H1 (cell line): ENCODE measurements around the gene CYB5B. TPM values are rescaled to one million over a fixed set of nuclear protein-coding genes. Genes with fewer than 3 reads are reported as not detected.

ENCODE experiments used
- CTCF ChIA-PET: fragments of 300-600 bp; sonication (Branson Sonifier 250); formaldehyde crosslinking; loops from one replicate; lab custom pipeline; 2021; ENCODE audit not compliant: partially characterized antibody; lab: Charles Lee
- POLR2A ChIA-PET: fragments of 300-600 bp; sonication (Branson Sonifier 250); formaldehyde crosslinking; loops from one replicate; lab custom pipeline; 2021; ENCODE audit warnings: inconsistent platforms; ENCODE audit not compliant: partially characterized antibody; lab: Charles Lee
- DNase-seq, 2 experiments: peaks; one replicate each; pipeline versions ENCODE4 v3.0.0 to v3.0.0-alpha.2; 2010 to 2022; ENCODE audit warnings: low spot score in 2 of 2, low read depth in 1 of 2, mixed read lengths in 1 of 2
- FAIRE-seq: peaks from 2 replicates; lab custom pipeline; 2011; peaks lifted over from hg19 to GRCh38; lab: Jason Lieb, UNC
- H2AFZ ChIP-seq: 2 replicates; pipeline ENCODE4 v1.8.1; 2012; ENCODE audit warnings: low read length, inconsistent platforms
- H2AK5ac ChIP-seq: 2 replicates; pipeline ENCODE4 v1.6.1; 2013; ENCODE audit warnings: low read depth, low read length
- H2BK120ac ChIP-seq: replicated peaks from 2 replicates; pipeline ENCODE3; 2013; ENCODE audit warnings: low read depth, low read length, inconsistent platforms
- H2BK12ac ChIP-seq: 2 replicates; pipeline ENCODE4 v1.6.1; 2013; ENCODE audit warnings: low read depth, low read length
- H2BK15ac ChIP-seq: 2 replicates; pipeline ENCODE4 v1.6.1; 2013; ENCODE audit warnings: low read length
- H2BK20ac ChIP-seq: 2 replicates; pipeline ENCODE4 v1.6.1; 2013; ENCODE audit warnings: low read length
- H2BK5ac ChIP-seq: 2 replicates; pipeline ENCODE4 v1.6.1; 2013; ENCODE audit warnings: low read depth, low read length
- H3K14ac ChIP-seq: 2 replicates; pipeline ENCODE4 v1.6.1; 2013; ENCODE audit warnings: inconsistent platforms; ENCODE audit not compliant: insufficient read length
- H3K18ac ChIP-seq: 2 replicates; pipeline ENCODE4 v1.6.1; 2013; ENCODE audit warnings: low read length; ENCODE audit errors: extremely low read depth
- H3K23ac ChIP-seq: 2 replicates; pipeline ENCODE4 v1.6.1; 2013; ENCODE audit warnings: inconsistent platforms; ENCODE audit not compliant: insufficient read length
- H3K23me2 ChIP-seq: 2 replicates; pipeline ENCODE4 v1.6.1; 2013; ENCODE audit warnings: low read depth, low read length
- H3K27ac ChIP-seq: 2 replicates; pipeline ENCODE4 v1.6.1; 2011; ENCODE audit warnings: low read depth, low read length, inconsistent platforms
- H3K27me3 ChIP-seq, 4 experiments: replicated peaks in 1 of 4; 1 replicate in 1 of 4; 2 replicates in 3 of 4; pipeline versions ENCODE4 v1.6.1 to v1.8.1; 2011 to 2013; ENCODE audit warnings: low read length in 3 of 4, mild to moderate bottlenecking in 3 of 4, inconsistent platforms in 2 of 4, mixed read lengths in 2 of 4, moderate library complexity in 1 of 4; ENCODE audit not compliant: control insufficient read depth in 3 of 4, insufficient read depth in 3 of 4; ENCODE audit errors: extremely low read depth in 1 of 4
- H3K36me3 ChIP-seq, 4 experiments: 2 replicates each; pipeline versions ENCODE4 v1.6.1 to v1.8.1; 2011 to 2013; ENCODE audit warnings: mild to moderate bottlenecking in 4 of 4, low read length in 3 of 4, moderate library complexity in 2 of 4, control low read depth in 1 of 4, inconsistent platforms in 1 of 4; ENCODE audit not compliant: insufficient read depth in 4 of 4, control insufficient read depth in 2 of 4
- H3K4ac ChIP-seq: replicated peaks from 2 replicates; pipeline ENCODE3; 2013; ENCODE audit warnings: low read length, low read depth, mixed read lengths, inconsistent platforms; ENCODE audit not compliant: insufficient read length
- H3K4me1 ChIP-seq, 4 experiments: replicated peaks in 1 of 4; 1 replicate in 1 of 4; 2 replicates in 3 of 4; pipeline versions ENCODE4 v1.6.1 to v1.8.1; 2011 to 2013; ENCODE audit warnings: low read length in 3 of 4, inconsistent platforms in 2 of 4, mixed read lengths in 1 of 4; ENCODE audit not compliant: insufficient read depth in 4 of 4, control insufficient read depth in 3 of 4
- H3K4me2 ChIP-seq, 2 experiments: 2 replicates each; pipeline versions ENCODE4 v1.6.1 to v1.8.1; 2011 to 2013; ENCODE audit warnings: low read depth in 2 of 2, low read length in 2 of 2, control low read depth in 1 of 2, inconsistent platforms in 1 of 2, mild to moderate bottlenecking in 1 of 2; ENCODE audit not compliant: insufficient read depth in 1 of 2
- H3K4me3 ChIP-seq, 4 experiments: fragments of 200-600, 300-600 bp in 1 of 4; sonication (generic), shearing (Covaris generic), sonication (Bioruptor Twin) in 1 of 4; 2 replicates each; pipeline versions ENCODE4 v1.5.1 to v1.8.1; 2011 to 2016; ENCODE audit warnings: low read length in 4 of 4, low read depth in 3 of 4, control low read depth in 2 of 4, inconsistent platforms in 2 of 4, mild to moderate bottlenecking in 2 of 4, mixed read lengths in 1 of 4, moderate library complexity in 1 of 4; ENCODE audit not compliant: insufficient read depth in 2 of 4; ENCODE audit errors: extremely low read depth in 1 of 4
- H3K56ac ChIP-seq: replicated peaks from 2 replicates; pipeline ENCODE3; 2013; ENCODE audit warnings: low read depth, mild to moderate bottlenecking, mixed read lengths, low read length, inconsistent platforms; ENCODE audit not compliant: insufficient read length
- H3K79me1 ChIP-seq: 2 replicates; pipeline ENCODE4 v1.6.1; 2013; ENCODE audit warnings: low read depth, low read length, control low read depth
- H3K79me2 ChIP-seq, 2 experiments: 2 replicates each; pipeline versions ENCODE4 v1.6.1 to v1.8.1; 2012 to 2013; ENCODE audit warnings: low read length in 2 of 2, mild to moderate bottlenecking in 2 of 2, inconsistent platforms in 1 of 2; ENCODE audit not compliant: insufficient read depth in 2 of 2, control insufficient read depth in 1 of 2
- H3K9ac ChIP-seq, 4 experiments: replicated peaks in 1 of 4; 1 replicate in 1 of 4; 2 replicates in 3 of 4; pipeline versions ENCODE4 v1.6.1 to v1.8.1; 2011 to 2013; ENCODE audit warnings: low read depth in 3 of 4, low read length in 3 of 4, control low read depth in 2 of 4, mild to moderate bottlenecking in 2 of 4, moderate library complexity in 2 of 4, inconsistent platforms in 1 of 4; ENCODE audit errors: extremely low read depth in 1 of 4
- H3K9me3 ChIP-seq, 2 experiments: 2 replicates each; pipeline versions ENCODE4 v1.6.1 to v1.8.1; 2012 to 2013; ENCODE audit warnings: mild to moderate bottlenecking in 2 of 2, moderate library complexity in 2 of 2, control low read depth in 1 of 2, inconsistent platforms in 1 of 2, low read depth in 1 of 2, low read length in 1 of 2, mixed read lengths in 1 of 2; ENCODE audit not compliant: insufficient read depth in 2 of 2
- H4K20me1 ChIP-seq, 2 experiments: replicated peaks in 1 of 2; 2 replicates each; pipeline versions ENCODE3 to v1.8.1; 2011 to 2013; ENCODE audit warnings: inconsistent platforms in 2 of 2, low read length in 2 of 2, mild to moderate bottlenecking in 1 of 2; ENCODE audit not compliant: insufficient read depth in 2 of 2, control insufficient read depth in 1 of 2
- H4K5ac ChIP-seq: 2 replicates; pipeline ENCODE4 v1.6.1; 2013; ENCODE audit warnings: low read length, low read depth, mixed read lengths, inconsistent platforms; ENCODE audit not compliant: insufficient read length
- H4K8ac ChIP-seq: 2 replicates; pipeline ENCODE4 v1.8.0; 2013; ENCODE audit warnings: mild to moderate bottlenecking, moderate library complexity, low read length, inconsistent platforms; ENCODE audit not compliant: insufficient read depth; ENCODE audit errors: extremely low read depth
- H4K91ac ChIP-seq: replicated peaks from 2 replicates; pipeline ENCODE3; 2013; ENCODE audit warnings: low read length, mixed read lengths, inconsistent platforms; ENCODE audit not compliant: insufficient read length
- GABPA ChIP-seq: IDR thresholded peaks from 2 replicates; pipeline ENCODE4 v1.6.1; 2011; ENCODE audit warnings: mild to moderate bottlenecking, low read length, moderate library complexity, borderline replicate concordance; ENCODE audit not compliant: insufficient read depth
- HDAC6 ChIP-seq: IDR thresholded peaks from one replicate; pipeline ENCODE4 v1.7.1; 2012; ENCODE audit warnings: low read depth, mild to moderate bottlenecking, inconsistent platforms, low read length, moderate library complexity
- RFX5 ChIP-seq: IDR thresholded peaks from 2 replicates; pipeline ENCODE4 v1.6.1; 2011; ENCODE audit warnings: low read depth, low read length, improper control_type of control experiment, borderline replicate concordance
- TBP ChIP-seq: IDR thresholded peaks from 2 replicates; pipeline ENCODE4 v1.6.1; 2011; ENCODE audit warnings: low read depth, low read length, improper control_type of control experiment
- polyA plus RNA-seq, 7 experiments: library from polyadenylated mRNA; depleted of rRNA in 3 of 7; stranded (reverse) in 5 of 7; unstranded in 2 of 7; fragments of >200 nt in 5 of 7; fragments of 200-250 nt in 2 of 7; gene quantifications; 1 replicate in 5 of 7; 2 replicates in 1 of 7; 4 replicates in 1 of 7; pipeline versions ENCODE4 v1.2.1 to v1.2.3, GENCODE V29; 2011 to 2013; ENCODE audit warnings: missing spikeins in 2 of 7, mixed read lengths in 2 of 7
- total RNA-seq: library from RNA; stranded (reverse); fragmentation: NEBNext Ultra II Directional; extraction: Animal tissue kit (Norgen Biotek cat#: 25700); gene quantifications from 2 replicates; pipeline ENCODE4 v1.2.1, GENCODE V29; 2021
- TF ChIP-seq, protein P1 (sequence below): IDR thresholded peaks from 2 replicates; pipeline ENCODE4 v1.6.1; 2011; ENCODE audit warnings: low read length, improper control_type of control experiment

CYB5B gene
- total and polyA plus RNA-seq, 2 of the 8 experiments (the other 6 are each of a cell fraction or from before 2014, with no cell fraction given), result 108 to 127 TPM

DNA sequence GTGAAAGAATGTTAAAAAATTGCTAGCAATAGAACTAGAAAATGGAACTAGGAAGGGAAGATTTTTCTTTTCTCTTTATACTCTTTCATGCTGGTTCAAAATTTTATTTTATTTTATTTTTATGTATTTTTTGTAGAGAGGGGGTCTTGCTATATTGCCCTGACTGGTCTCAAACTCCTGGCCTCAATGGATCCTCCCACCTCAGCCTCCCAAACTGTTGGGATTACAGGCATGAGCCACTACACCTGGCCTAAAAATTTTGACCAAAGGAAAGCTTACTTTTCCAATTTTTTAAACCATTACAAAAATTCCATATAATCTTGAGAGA is 28.6 kb upstream of the CYB5B start:
- Histone ChIP-seq H3K4me2 (no peak overlapping the region), H2BK15ac (no peak overlapping the region)
- POLR2A ChIA-PET, result interaction anchor here (0.7 to 1.4 kb wide), 3 partner anchors 10 to 359 kb away, joined by 3 to 5 read pairs (median 4); partner anchors contain the start of genes CYB5B, NOB1 and TERF2

More for the DNA sequence above, 28.6 kb upstream of the CYB5B start:
- Histone ChIP-seq H2BK12ac (no peak overlapping the region), H2BK120ac (no peak overlapping the region), H2AFZ (no peak overlapping the region; the same call in 1 of the 2 replicates), H3K4ac (no peak overlapping the region), H2AK5ac (no peak overlapping the region), H4K5ac (no peak overlapping the region), H3K27me3 (no peaks in the 10 kb centered on the region), H2BK5ac (no peak overlapping the region), H4K20me1 (no peaks in the 10 kb centered on the region), H3K79me1 (no peaks in the 10 kb centered on the region), H3K14ac (no peak overlapping the region), H3K79me2 (no peaks in the 10 kb centered on the region), H3K23me2 (no peaks in the 10 kb centered on the region), H3K36me3 (no peaks in the 10 kb centered on the region), H3K23ac (no peak overlapping the region), H4K91ac (no peak overlapping the region), H3K4me1 (peaks cover 0 to 2% (median under 1%) of the 10 kb centered on the region in 4 experiments; a peak in 2 of 7 replicates), H3K27ac (no peak overlapping the region), H3K4me3 (no peak overlapping the region), H3K9ac (no peak overlapping the region), H2BK20ac (no peak overlapping the region), H4K8ac (no peak overlapping the region), H3K18ac (no peak overlapping the region), H3K9me3 (no peaks in the 10 kb centered on the region), H3K56ac (no peak overlapping the region)
- no peak for FAIRE-seq
- CTCF ChIA-PET, result interaction anchor here (0.7 to 4.0 kb wide), 33 partner anchors 8 to 446 kb away, joined by 3 to 18 read pairs (median 4); no protein-coding TSS in a partner anchor
- DNase-seq, result no peak
- TF ChIP-seq GABPA (no peak), TBP (no peak), RFX5 (no peak), HDAC6 (no peak)
- TF ChIP-seq, protein P1, sequence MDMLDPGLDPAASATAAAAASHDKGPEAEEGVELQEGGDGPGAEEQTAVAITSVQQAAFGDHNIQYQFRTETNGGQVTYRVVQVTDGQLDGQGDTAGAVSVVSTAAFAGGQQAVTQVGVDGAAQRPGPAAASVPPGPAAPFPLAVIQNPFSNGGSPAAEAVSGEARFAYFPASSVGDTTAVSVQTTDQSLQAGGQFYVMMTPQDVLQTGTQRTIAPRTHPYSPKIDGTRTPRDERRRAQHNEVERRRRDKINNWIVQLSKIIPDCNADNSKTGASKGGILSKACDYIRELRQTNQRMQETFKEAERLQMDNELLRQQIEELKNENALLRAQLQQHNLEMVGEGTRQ, result no peak
